ENCODE data around the gene NAA25. TPM values are rescaled to one million over a fixed set of nuclear protein-coding genes. Genes with fewer than 3 reads are reported as not detected.
A peak's percentile ranks its signal among the peaks of the same experiment; 100 is the strongest.

NAA25 gene
- total and polyA plus RNA-seq, 5 donors from 2014 or later = 8.0 to 27.9 (median 14.8) TPM

GRCh38 chr12:111993292-111994150 is 115.1 kb downstream of the NAA25 start:
- Histone ChIP-seq H3K4me1 (ENCODE audit: control insufficient read depth, insufficient read depth, low read length, poor library complexity, severe bottlenecking) (peaks cover 57% of the 10 kb centered on the region), H3K27ac (ENCODE audit: insufficient read depth, low read length, poor library complexity, severe bottlenecking) (peak overlapping the region; percentile 66), H3K9me3 (ENCODE audit: control insufficient read depth in 2 of 2, low read length in 2 of 2) (no peaks in the 10 kb centered on the region), H3K27me3 (ENCODE audit: control insufficient read depth, insufficient read depth, low read length) (no peaks in the 10 kb centered on the region), H3K4me3 (ENCODE audit: low read depth, low read length) (peak overlapping the region; percentile 86), H3K36me3 (ENCODE audit: control insufficient read depth, insufficient read depth, low read length) (peaks cover 4% of the 10 kb centered on the region)
- H3K27me3 Mint-ChIP-seq = no peaks in the 10 kb centered on the region
- peaks cover 40 to 72% (median 54%) of the 10 kb centered on the region in 4 donors for H3K4me1 Mint-ChIP-seq
- peak in 2 of 3 donors; percentile 54 to 65 for DNase-seq
- H3K27ac Mint-ChIP-seq = peak overlapping the region; percentile 86 to 97 (median 93)
- peaks cover 12% of the 10 kb centered on the region for H3K36me3 Mint-ChIP-seq
- peak overlapping the region; percentile 78 to 91 (median 88) for H3K4me3 Mint-ChIP-seq
- peaks cover 0 to 3% (median 0%) of the 10 kb centered on the region in 7 donors for H3K9me3 Mint-ChIP-seq
- peak; percentile 70 to 72 for ATAC-seq (ENCODE audit: low read depth in 2 of 2)

GRCh38 chr12:111992464-111992863 is 116.1 kb downstream of the NAA25 start:
- Mint-ChIP-seq H3K4me3 (peak overlapping the region in 3 of 4 donors; percentile 3 to 91 (median 90)), H3K27ac (peak overlapping the region; percentile 86 to 93 (median 93)), H3K4me1 (peaks cover 37 to 67% (median 51%) of the 10 kb centered on the region in 4 donors), H3K36me3 (peaks cover 17% of the 10 kb centered on the region), H3K9me3 (peaks cover 0 to 3% (median 0%) of the 10 kb centered on the region in 7 donors), H3K27me3 (no peaks in the 10 kb centered on the region)
- H3K36me3 ChIP-seq (ENCODE audit: control insufficient read depth, insufficient read depth, low read length) = peaks cover 4% of the 10 kb centered on the region
- no peaks in the 10 kb centered on the region for H3K27me3 ChIP-seq (ENCODE audit: control insufficient read depth, insufficient read depth, low read length)
- no peak for ATAC-seq (ENCODE audit: low read depth in 2 of 2)
- DNase-seq = no peak
- no peaks in the 10 kb centered on the region for H3K9me3 ChIP-seq (ENCODE audit: control insufficient read depth in 2 of 2, low read length in 2 of 2)
- no peak overlapping the region for H3K27ac ChIP-seq (ENCODE audit: insufficient read depth, low read length, poor library complexity, severe bottlenecking)
- no peak overlapping the region for H3K4me3 ChIP-seq (ENCODE audit: low read depth, low read length)
- peaks cover 47% of the 10 kb centered on the region for H3K4me1 ChIP-seq (ENCODE audit: control insufficient read depth, insufficient read depth, low read length, poor library complexity, severe bottlenecking)

GRCh38 chr12:111991946-111992345 is 116.6 kb downstream of the NAA25 start:
- Histone ChIP-seq H3K27ac (ENCODE audit: insufficient read depth, low read length, poor library complexity, severe bottlenecking) (peak overlapping the region; percentile 15), H3K9me3 (ENCODE audit: control insufficient read depth in 2 of 2, low read length in 2 of 2) (no peaks in the 10 kb centered on the region), H3K4me3 (ENCODE audit: low read depth, low read length) (no peak overlapping the region), H3K36me3 (ENCODE audit: control insufficient read depth, insufficient read depth, low read length) (peaks cover 4% of the 10 kb centered on the region), H3K4me1 (ENCODE audit: control insufficient read depth, insufficient read depth, low read length, poor library complexity, severe bottlenecking) (peaks cover 42% of the 10 kb centered on the region), H3K27me3 (ENCODE audit: control insufficient read depth, insufficient read depth, low read length) (no peaks in the 10 kb centered on the region)
- Mint-ChIP-seq H3K36me3 (peaks cover 18% of the 10 kb centered on the region), H3K9me3 (peaks cover 0 to 3% (median 0%) of the 10 kb centered on the region in 7 donors), H3K27ac (peak overlapping the region; percentile 86 to 93 (median 93)), H3K27me3 (no peaks in the 10 kb centered on the region), H3K4me3 (peak overlapping the region in 2 of 4 donors; percentile 1 to 23), H3K4me1 (peaks cover 35 to 63% (median 47%) of the 10 kb centered on the region in 4 donors)
- DNase-seq (no peak), ATAC-seq (ENCODE audit: low read depth in 2 of 2) (no peak)

GRCh38 chr12:111991535-111991934 is 117.0 kb downstream of the NAA25 start:
- Mint-ChIP-seq H3K36me3 (peaks cover 18% of the 10 kb centered on the region), H3K4me3 (peak overlapping the region in 2 of 4 donors; percentile 1 to 23), H3K4me1 (peaks cover 34 to 58% (median 44%) of the 10 kb centered on the region in 4 donors), H3K27me3 (no peaks in the 10 kb centered on the region), H3K27ac (peak overlapping the region; percentile 86 to 93 (median 86)), H3K9me3 (peaks cover 0 to 3% (median 0%) of the 10 kb centered on the region in 7 donors)
- Histone ChIP-seq H3K4me3 (ENCODE audit: low read depth, low read length) (no peak overlapping the region), H3K4me1 (ENCODE audit: control insufficient read depth, insufficient read depth, low read length, poor library complexity, severe bottlenecking) (peaks cover 38% of the 10 kb centered on the region), H3K27me3 (ENCODE audit: control insufficient read depth, insufficient read depth, low read length) (no peaks in the 10 kb centered on the region), H3K36me3 (ENCODE audit: control insufficient read depth, insufficient read depth, low read length) (peaks cover 4% of the 10 kb centered on the region), H3K27ac (ENCODE audit: insufficient read depth, low read length, poor library complexity, severe bottlenecking) (peak overlapping the region; percentile 15), H3K9me3 (ENCODE audit: control insufficient read depth in 2 of 2, low read length in 2 of 2) (no peaks in the 10 kb centered on the region)
- no peak for DNase-seq
- ATAC-seq (ENCODE audit: low read depth in 2 of 2) = no peak

GRCh38 chr12:111984820-111985219 is 123.8 kb downstream of the NAA25 start:
- no peaks in the 10 kb centered on the region for H3K27me3 Mint-ChIP-seq
- H3K9me3 Mint-ChIP-seq = peaks cover 0 to 3% (median 0%) of the 10 kb centered on the region in 7 donors
- H3K4me1 Mint-ChIP-seq = peaks cover 14 to 33% (median 20%) of the 10 kb centered on the region in 4 donors
- no peak overlapping the region for H3K4me3 ChIP-seq (ENCODE audit: low read depth, low read length)
- no peak overlapping the region for H3K4me3 Mint-ChIP-seq
- no peaks in the 10 kb centered on the region for H3K36me3 ChIP-seq (ENCODE audit: control insufficient read depth, insufficient read depth, low read length)
- H3K4me1 ChIP-seq (ENCODE audit: control insufficient read depth, insufficient read depth, low read length, poor library complexity, severe bottlenecking) = no peaks in the 10 kb centered on the region
- H3K36me3 Mint-ChIP-seq = peaks cover 28% of the 10 kb centered on the region
- DNase-seq (no peak), ATAC-seq (ENCODE audit: low read depth in 2 of 2) (no peak)
- no peak overlapping the region for H3K27ac ChIP-seq (ENCODE audit: insufficient read depth, low read length, poor library complexity, severe bottlenecking)
- no peaks in the 10 kb centered on the region for H3K9me3 ChIP-seq (ENCODE audit: control insufficient read depth in 2 of 2, low read length in 2 of 2)
- H3K27me3 ChIP-seq (ENCODE audit: control insufficient read depth, insufficient read depth, low read length) = no peaks in the 10 kb centered on the region
- H3K27ac Mint-ChIP-seq = no peak overlapping the region

- no peaks in the 10 kb centered on the region for H3K36me3 ChIP-seq (ENCODE audit: control insufficient read depth, insufficient read depth, low read length)
- H3K4me1 Mint-ChIP-seq = peaks cover 19 to 37% (median 23%) of the 10 kb centered on the region in 4 donors
- H3K9me3 Mint-ChIP-seq = peaks cover 0 to 1% (median 0%) of the 10 kb centered on the region in 7 donors
- H3K4me3 Mint-ChIP-seq = no peak overlapping the region
- no peak overlapping the region for H3K27ac ChIP-seq (ENCODE audit: insufficient read depth, low read length, poor library complexity, severe bottlenecking)
- no peaks in the 10 kb centered on the region for H3K27me3 ChIP-seq (ENCODE audit: control insufficient read depth, insufficient read depth, low read length)
- H3K9me3 ChIP-seq (ENCODE audit: control insufficient read depth in 2 of 2, low read length in 2 of 2) = no peaks in the 10 kb centered on the region
- H3K27me3 Mint-ChIP-seq = no peaks in the 10 kb centered on the region
- DNase-seq (no peak), ATAC-seq (ENCODE audit: low read depth in 2 of 2) (no peak)
- H3K36me3 Mint-ChIP-seq = peaks cover 27% of the 10 kb centered on the region
- no peak overlapping the region for H3K4me3 ChIP-seq (ENCODE audit: low read depth, low read length)
- peak overlapping the region in 1 of 3 donors; percentile 29 for H3K27ac Mint-ChIP-seq
- no peaks in the 10 kb centered on the region for H3K4me1 ChIP-seq (ENCODE audit: control insufficient read depth, insufficient read depth, low read length, poor library complexity, severe bottlenecking)
These were observed 126.6 kb downstream of the NAA25 start for GRCh38 chr12:111981987-111982386.

- H3K27ac Mint-ChIP-seq = no peak overlapping the region
These were observed 128.0 kb downstream of the NAA25 start for GRCh38 chr12:111980598-111980997.

More at GRCh38 chr12:111980598-111980997, 128.0 kb downstream of the NAA25 start:
- H3K9me3 Mint-ChIP-seq = peaks cover 0 to 1% (median 0%) of the 10 kb centered on the region in 7 donors
- Histone ChIP-seq H3K4me1 (ENCODE audit: control insufficient read depth, insufficient read depth, low read length, poor library complexity, severe bottlenecking) (no peaks in the 10 kb centered on the region), H3K27ac (ENCODE audit: insufficient read depth, low read length, poor library complexity, severe bottlenecking) (no peak overlapping the region), H3K4me3 (ENCODE audit: low read depth, low read length) (no peak overlapping the region), H3K9me3 (ENCODE audit: control insufficient read depth in 2 of 2, low read length in 2 of 2) (no peaks in the 10 kb centered on the region), H3K36me3 (ENCODE audit: control insufficient read depth, insufficient read depth, low read length) (no peaks in the 10 kb centered on the region), H3K27me3 (ENCODE audit: control insufficient read depth, insufficient read depth, low read length) (no peaks in the 10 kb centered on the region)
- no peak overlapping the region for H3K4me3 Mint-ChIP-seq
- ATAC-seq (ENCODE audit: low read depth in 2 of 2) (no peak), DNase-seq (no peak)
- no peaks in the 10 kb centered on the region for H3K27me3 Mint-ChIP-seq
- peaks cover 22% of the 10 kb centered on the region for H3K36me3 Mint-ChIP-seq
- peaks cover 26 to 38% (median 29%) of the 10 kb centered on the region in 4 donors for H3K4me1 Mint-ChIP-seq

Measured in CD4-positive, CD25-positive, alpha-beta regulatory T cell (primary cell).